HPDE6-E6E7 (cell line): ENCODE data around the gene SLX9.
"Not testable (repeated sequence)": the region's sequence is repeated elsewhere in the genome, so short reads cannot be mapped to it uniquely, and the experiment has no call there.

Source experiments
- DNase-seq: peaks from one replicate; pipeline ENCODE4 v3.0.0; 2011; ENCODE audit warnings: missing footprints; ENCODE audit errors: extremely low spot score

The SLX9 gene

GRCh38 chr21:44916965-44917364, 22.9 kb upstream of the SLX9 start:
- DNase-seq, result peak; percentile 70

- no peak for DNase-seq
These were observed 22.3 kb upstream of the SLX9 start for GRCh38 chr21:44917446-44918106.

GRCh38 chr21:44918107-44918470, 21.7 kb upstream of the SLX9 start:
- DNase-seq, result no peak

GRCh38 chr21:44918581-44919033, 21.2 kb upstream of the SLX9 start:
- DNase-seq, result no peak

GRCh38 chr21:44919111-44919912, 20.5 kb upstream of the SLX9 start:
- no peak for DNase-seq

- no peak for DNase-seq
These were observed 19.7 kb upstream of the SLX9 start for GRCh38 chr21:44919913-44920693.

- DNase-seq, result no peak
These were observed 18.9 kb upstream of the SLX9 start, which contains the start of gene ITGB2 for GRCh38 chr21:44920694-44921604. Gene ITGB2 (minus strand): TSS chr21:44920899. CDS start chr21:44910782, 10,117 bp downstream.

GRCh38 chr21:44921928-44922327, 17.9 kb upstream of the SLX9 start:
- DNase-seq, result no peak

GRCh38 chr21:44923480-44924084, 16.2 kb upstream of the SLX9 start:
- no peak for DNase-seq

GRCh38 chr21:44924606-44925377, 15.0 kb upstream of the SLX9 start:
- DNase-seq, result no peak

- no peak for DNase-seq
These were observed 14.5 kb upstream of the SLX9 start for GRCh38 chr21:44925378-44925755.

- DNase-seq, result no peak
These were observed 13.3 kb upstream of the SLX9 start for GRCh38 chr21:44926331-44927101.

- DNase-seq, result no peak
These were observed 12.6 kb upstream of the SLX9 start for GRCh38 chr21:44927259-44927586.

- DNase-seq, result peak; percentile 53
These were observed 12.0 kb upstream of the SLX9 start for GRCh38 chr21:44927587-44928461.

GRCh38 chr21:44928500-44929241, 11.2 kb upstream of the SLX9 start:
- not testable (repeated sequence) for DNase-seq

GRCh38 chr21:44929242-44929798, 10.5 kb upstream of the SLX9 start:
- no peak for DNase-seq

GRCh38 chr21:44929799-44930542, 9.9 kb upstream of the SLX9 start:
- DNase-seq, result no peak
